Endodermal cell (in vitro differentiated cells): ENCODE measurements around the gene TUBB3. TPM values are rescaled to one million over a fixed set of nuclear protein-coding genes. Genes with fewer than 3 reads are reported as not detected.
A peak's percentile ranks its signal among the peaks of the same experiment; 100 is the strongest.

Experiments used
- DNase-seq: peaks from one replicate; pipeline ENCODE4 v3.0.0-alpha.2; 2017
- H3K27ac ChIP-seq: 2 replicates; pipeline ENCODE4 v1.5.1; 2013; ENCODE audit warnings: mild to moderate bottlenecking, low read depth, low read length, moderate library complexity
- H3K27me3 ChIP-seq: 2 replicates; pipeline ENCODE4 v1.6.1; 2013; ENCODE audit warnings: mild to moderate bottlenecking, low read length, moderate library complexity; ENCODE audit not compliant: insufficient read depth, control insufficient read depth, poor library complexity, severe bottlenecking
- H3K36me3 ChIP-seq: 2 replicates; pipeline ENCODE4 v1.7.0; 2013; ENCODE audit warnings: mild to moderate bottlenecking, low read length, moderate library complexity; ENCODE audit not compliant: control insufficient read depth, insufficient read depth
- H3K4me1 ChIP-seq: one replicate; pipeline ENCODE4 v1.7.0; 2013; ENCODE audit warnings: low read length; ENCODE audit not compliant: control insufficient read depth, insufficient read depth
- H3K4me3 ChIP-seq: 2 replicates; pipeline ENCODE4 v1.5.1; 2013; ENCODE audit warnings: mild to moderate bottlenecking, low read length, moderate library complexity
- H3K9ac ChIP-seq: 2 replicates; pipeline ENCODE4 v1.6.1; 2013; ENCODE audit warnings: mild to moderate bottlenecking, low read length, moderate library complexity; ENCODE audit not compliant: poor library complexity, severe bottlenecking; ENCODE audit errors: extremely low read depth
- H3K9me3 ChIP-seq: 2 replicates; pipeline ENCODE4 v1.6.1; 2013; ENCODE audit warnings: mild to moderate bottlenecking, low read length, moderate library complexity; ENCODE audit not compliant: control insufficient read depth
- H3K27ac Mint-ChIP-seq: 2 replicates; pipeline ENCODE4 v1.8.0; 2020; ENCODE audit warnings: mixed read lengths
- H3K27me3 Mint-ChIP-seq: 2 replicates; pipeline ENCODE4 v1.8.0; 2021; ENCODE audit warnings: mild to moderate bottlenecking, mixed read lengths; ENCODE audit not compliant: insufficient read depth
- H3K36me3 Mint-ChIP-seq: 2 replicates; pipeline ENCODE4 v1.8.0; 2020; ENCODE audit warnings: low read depth, mixed read lengths
- H3K4me1 Mint-ChIP-seq: 2 replicates; pipeline ENCODE4 v1.8.0; 2020; ENCODE audit warnings: mixed read lengths
- H3K4me3 Mint-ChIP-seq: 2 replicates; pipeline ENCODE4 v1.8.0; 2020; ENCODE audit warnings: mild to moderate bottlenecking, moderate library complexity, mixed read lengths
- H3K9me3 Mint-ChIP-seq: 2 replicates; pipeline ENCODE4 v1.8.0; 2020; ENCODE audit warnings: mild to moderate bottlenecking, mixed read lengths
- WGBS, 2 experiments: methylation state at CpG; one replicate each; pipeline versions ENCODE4 v1.1.5 to v1.1.7; 2013; ENCODE audit warnings: missing lambda C conversion rate in 2 of 2, mixed read lengths in 1 of 2; ENCODE audit not compliant: insufficient coverage in 1 of 2, insufficient read length in 1 of 2; 5-methylcytosine and 5-hydroxymethylcytosine counted together
- total RNA-seq, 2 donors: library from RNA; stranded (reverse); fragmentation: NEBNext Ultra II Directional in 1 of 2; extraction: Animal tissue kit (Norgen Biotek cat#: 25700) in 1 of 2; gene quantifications; 2 replicates in 1 of 2; 3 replicates in 1 of 2; pipeline ENCODE4 v1.2.1, GENCODE V29; 2021
- TF ChIP-seq, protein P1 (sequence below): fragments of 200-600 bp; sonication (generic); conservative IDR thresholded peaks from 2 replicates; pipeline ENCODE4 v1.5.0; 2021; ENCODE audit warnings: antibody characterized with exemption, mild to moderate bottlenecking

TUBB3 gene
- total RNA-seq, 2 donors from 2014 or later, result 109 to 140 TPM

DNA sequence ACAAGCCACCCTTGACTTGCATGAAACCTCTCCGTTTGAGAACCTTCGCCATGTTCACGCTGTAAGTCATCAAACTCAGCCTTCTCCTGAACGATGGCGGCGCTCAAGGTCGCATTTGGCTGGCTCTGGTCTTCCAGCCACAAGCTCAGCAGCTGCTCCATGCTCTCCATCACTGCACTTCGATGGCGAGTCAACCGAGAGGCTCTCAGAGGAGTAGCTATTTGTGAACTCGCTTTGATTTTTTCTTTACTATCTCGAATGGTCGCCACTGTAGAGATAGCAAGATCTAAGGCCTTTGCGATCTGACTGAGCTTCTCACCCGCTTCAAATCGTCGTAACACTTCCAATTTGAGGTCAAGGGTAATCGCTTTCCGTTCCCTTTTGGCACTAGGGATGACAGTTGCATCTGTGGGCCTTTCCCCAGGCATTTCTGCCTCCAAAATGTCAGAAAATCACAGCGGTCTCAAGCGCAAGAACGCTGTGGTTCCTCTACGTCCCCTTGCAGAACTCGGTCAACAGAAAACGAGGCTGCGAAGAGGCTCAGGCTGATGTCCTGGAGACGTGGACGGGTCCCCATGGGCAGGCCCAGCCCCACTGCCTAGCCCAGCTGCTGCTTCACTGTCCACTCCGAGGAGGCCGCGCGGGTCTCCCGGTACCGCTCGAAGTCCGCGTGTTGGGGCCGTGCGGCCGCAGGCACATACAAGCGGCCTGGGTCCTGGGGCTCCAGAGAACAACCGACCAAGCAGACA is 48.5 kb downstream of the TUBB3 start:
- no peak overlapping the region for H3K27ac ChIP-seq
- TF ChIP-seq, protein P1, sequence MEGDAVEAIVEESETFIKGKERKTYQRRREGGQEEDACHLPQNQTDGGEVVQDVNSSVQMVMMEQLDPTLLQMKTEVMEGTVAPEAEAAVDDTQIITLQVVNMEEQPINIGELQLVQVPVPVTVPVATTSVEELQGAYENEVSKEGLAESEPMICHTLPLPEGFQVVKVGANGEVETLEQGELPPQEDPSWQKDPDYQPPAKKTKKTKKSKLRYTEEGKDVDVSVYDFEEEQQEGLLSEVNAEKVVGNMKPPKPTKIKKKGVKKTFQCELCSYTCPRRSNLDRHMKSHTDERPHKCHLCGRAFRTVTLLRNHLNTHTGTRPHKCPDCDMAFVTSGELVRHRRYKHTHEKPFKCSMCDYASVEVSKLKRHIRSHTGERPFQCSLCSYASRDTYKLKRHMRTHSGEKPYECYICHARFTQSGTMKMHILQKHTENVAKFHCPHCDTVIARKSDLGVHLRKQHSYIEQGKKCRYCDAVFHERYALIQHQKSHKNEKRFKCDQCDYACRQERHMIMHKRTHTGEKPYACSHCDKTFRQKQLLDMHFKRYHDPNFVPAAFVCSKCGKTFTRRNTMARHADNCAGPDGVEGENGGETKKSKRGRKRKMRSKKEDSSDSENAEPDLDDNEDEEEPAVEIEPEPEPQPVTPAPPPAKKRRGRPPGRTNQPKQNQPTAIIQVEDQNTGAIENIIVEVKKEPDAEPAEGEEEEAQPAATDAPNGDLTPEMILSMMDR, result no peak
- Mint-ChIP-seq H3K4me1 (peaks cover 13% of the 10 kb centered on the region), H3K4me3 (peak overlapping the region; percentile 97), H3K36me3 (peaks cover 40% of the 10 kb centered on the region), H3K27ac (peak overlapping the region; percentile 80), H3K9me3 (peaks cover 27% of the 10 kb centered on the region), H3K27me3 (peaks cover 3% of the 10 kb centered on the region)
- H3K4me1 ChIP-seq, result peaks cover 6% of the 10 kb centered on the region
- H3K9me3 ChIP-seq, result peaks cover 16% of the 10 kb centered on the region
- no peaks in the 10 kb centered on the region for H3K27me3 ChIP-seq
- peak overlapping the region; percentile 96 for H3K4me3 ChIP-seq
- H3K36me3 ChIP-seq, result peaks cover 5% of the 10 kb centered on the region
- 65 to 85% methylated on average over 29 to 42 of the region's 42 CpGs for WGBS, 2 experiments
- H3K9ac ChIP-seq, result peak overlapping the region; percentile 94
- DNase-seq, result no peak

DNA sequence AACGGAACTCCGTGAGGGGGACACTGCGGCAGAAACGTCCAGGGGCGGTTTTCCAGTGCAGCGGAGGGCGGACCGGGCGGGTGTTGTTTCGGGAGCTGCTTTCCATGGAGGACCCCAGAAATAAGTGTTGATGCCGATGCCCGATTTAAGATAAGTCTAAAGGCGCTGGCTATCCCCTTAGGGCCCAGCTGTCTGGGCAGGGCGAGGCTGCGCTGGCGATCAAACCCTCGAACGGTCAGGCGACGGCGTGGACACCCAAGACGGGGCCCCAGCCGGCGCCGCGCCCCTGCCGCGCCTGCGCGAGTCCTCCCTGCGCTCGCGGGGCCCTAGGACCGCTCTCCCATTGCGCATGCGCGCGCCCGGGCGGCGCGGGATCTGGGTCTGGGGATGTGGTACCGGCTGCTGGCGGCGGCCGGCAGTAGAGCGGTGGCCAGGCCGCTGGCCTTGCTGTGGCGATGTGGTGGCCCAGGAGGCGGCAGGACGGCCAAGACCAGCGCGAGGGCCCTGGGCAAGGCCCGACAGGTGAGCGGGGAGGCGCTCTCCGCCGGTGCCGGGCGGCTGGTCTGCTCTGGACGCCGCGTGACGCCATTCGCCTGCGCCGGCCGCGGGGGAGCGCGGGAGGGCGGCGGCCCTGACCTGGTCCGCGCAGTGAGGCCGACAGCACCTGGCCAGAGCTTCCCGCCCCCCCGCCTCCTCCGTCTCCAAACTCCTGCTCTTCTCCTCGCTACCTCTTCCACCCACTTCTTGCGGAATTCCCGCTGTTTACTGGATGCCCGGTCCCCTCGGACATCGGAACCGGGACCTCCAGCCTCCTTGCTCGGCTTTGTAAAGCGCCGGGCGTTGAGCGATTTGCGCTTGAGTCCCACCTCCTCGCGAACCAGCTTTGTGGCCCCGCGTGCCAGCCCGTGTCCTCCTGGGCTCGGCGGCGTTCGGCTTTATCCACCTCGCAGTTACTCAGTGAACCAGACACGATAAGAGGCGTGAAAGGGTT is 49.4 kb downstream of the TUBB3 start:
- no peaks in the 10 kb centered on the region for H3K27me3 ChIP-seq
- H3K27ac ChIP-seq, result peak overlapping the region; percentile 76
- peak overlapping the region; percentile 96 for H3K4me3 ChIP-seq
- peak; percentile 96 for DNase-seq
- H3K36me3 Mint-ChIP-seq, result peaks cover 37% of the 10 kb centered on the region
- peaks cover 6% of the 10 kb centered on the region for H3K36me3 ChIP-seq
- peak overlapping the region; percentile 97 for H3K4me3 Mint-ChIP-seq
- peaks cover 3% of the 10 kb centered on the region for H3K27me3 Mint-ChIP-seq
- 1 to 2% methylated on average over 45 to 104 of the region's 104 CpGs for WGBS, 2 experiments
- TF ChIP-seq, protein P1, result peak; percentile 29
- H3K27ac Mint-ChIP-seq, result peak overlapping the region; percentile 98
- peaks cover 27% of the 10 kb centered on the region for H3K9me3 Mint-ChIP-seq
- H3K4me1 Mint-ChIP-seq, result peaks cover 13% of the 10 kb centered on the region
- H3K9ac ChIP-seq, result peak overlapping the region; percentile 94
- H3K9me3 ChIP-seq, result peaks cover 16% of the 10 kb centered on the region
- H3K4me1 ChIP-seq, result peaks cover 6% of the 10 kb centered on the region

DNA sequence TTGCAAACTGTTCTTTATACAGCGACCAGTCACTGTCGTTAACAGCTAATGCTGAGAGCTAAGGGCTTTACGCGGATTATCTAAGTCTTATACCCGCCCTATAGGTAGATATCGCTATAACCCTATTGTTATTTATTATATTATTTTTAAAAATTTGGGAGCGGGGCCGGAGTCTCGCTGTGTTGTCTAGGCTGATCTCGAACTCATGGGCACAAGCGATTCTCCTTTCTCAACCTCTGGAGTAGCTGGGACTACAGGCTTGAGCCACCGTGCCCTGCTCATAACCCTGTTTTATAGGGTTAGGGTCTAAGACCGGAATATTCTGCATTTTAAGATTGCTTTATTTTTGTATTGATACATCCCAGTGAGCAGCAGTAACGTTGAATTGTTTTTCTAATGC is 50.1 kb downstream of the TUBB3 start:
- Mint-ChIP-seq H3K36me3 (peaks cover 38% of the 10 kb centered on the region), H3K4me1 (peaks cover 13% of the 10 kb centered on the region), H3K4me3 (peak overlapping the region; percentile 97), H3K9me3 (peaks cover 27% of the 10 kb centered on the region), H3K27me3 (peaks cover 3% of the 10 kb centered on the region), H3K27ac (peak overlapping the region; percentile 98)
- H3K9ac ChIP-seq, result peak overlapping the region; percentile 94
- H3K27me3 ChIP-seq, result no peaks in the 10 kb centered on the region
- TF ChIP-seq, protein P1, result no peak
- H3K4me3 ChIP-seq, result peak overlapping the region; percentile 96
- H3K4me1 ChIP-seq, result peaks cover 6% of the 10 kb centered on the region
- H3K9me3 ChIP-seq, result peaks cover 16% of the 10 kb centered on the region
- DNase-seq, result no peak
- H3K36me3 ChIP-seq, result peaks cover 13% of the 10 kb centered on the region
- WGBS, 2 experiments, result 25 to 50% methylated on average over 3 to 12 of the region's 14 CpGs
- no peak overlapping the region for H3K27ac ChIP-seq
